Sigmoid colon (tissue), 7 donors: ENCODE results near the gene CHN2. TPM values are rescaled to one million over a fixed set of nuclear protein-coding genes. Genes with fewer than 3 reads are reported as not detected.
"Not testable (repeated sequence)": the region's sequence is repeated elsewhere in the genome, so short reads cannot be mapped to it uniquely, and the experiment has no call there.

Experiments used
- DNase-seq: peaks from one replicate; pipeline ENCODE4 v3.0.0-alpha.2; 2019
- H3K27ac ChIP-seq, 4 donors: fragments of 200-600 bp; sonication (generic); one replicate each; pipeline ENCODE4 v1.5.1; 2016 to 2019; ENCODE audit warnings: mild to moderate bottlenecking in 1 of 4
- H3K27me3 ChIP-seq, 3 donors: fragments of 200-600 bp; sonication (generic); one replicate each; pipeline ENCODE4 v1.5.1; 2019; ENCODE audit warnings: mild to moderate bottlenecking in 1 of 3
- H3K36me3 ChIP-seq, 4 donors: fragments of 200-600 bp; sonication (generic); one replicate each; pipeline ENCODE4 v1.5.1; 2016 to 2019
- H3K4me1 ChIP-seq, 4 donors: fragments of 200-600 bp; sonication (generic); one replicate each; pipeline ENCODE4 v1.5.1; 2017 to 2019
- H3K4me3 ChIP-seq, 4 donors: fragments of 200-600 bp; sonication (generic); one replicate each; pipeline ENCODE4 v1.5.1; 2017 to 2019; ENCODE audit warnings: mild to moderate bottlenecking in 2 of 4, moderate library complexity in 1 of 4
- H3K9me3 ChIP-seq, 4 donors: fragments of 200-600 bp in 3 of 4; sonication (generic) in 3 of 4; one replicate each; pipeline versions ENCODE4 v1.5.1 to v1.6.1; 2013 to 2019
- CTCF ChIP-seq, 4 experiments: fragments of 450-650 bp in 3 of 4; fragments of 200-600 bp in 1 of 4; IDR thresholded peaks; one replicate each; pipeline ENCODE4 v1.5.1; 2016 to 2019; ENCODE audit warnings: antibody characterized with exemption in 4 of 4, mild to moderate bottlenecking in 3 of 4, moderate library complexity in 2 of 4
- EP300 ChIP-seq, 4 donors: sonication (generic); formaldehyde crosslinking; IDR thresholded peaks; one replicate each; pipeline ENCODE4 v1.6.1; 2017; ENCODE audit warnings: antibody characterized with exemption in 4 of 4
- POLR2A ChIP-seq, 2 donors: fragments of 450-650 bp; IDR thresholded peaks; one replicate each; pipeline ENCODE4 v1.6.1; 2016; ENCODE audit warnings: antibody characterized with exemption in 2 of 2, mild to moderate bottlenecking in 2 of 2, moderate library complexity in 2 of 2
- POLR2AphosphoS5 ChIP-seq, 4 donors: sonication (generic); formaldehyde crosslinking; IDR thresholded peaks; one replicate each; pipeline ENCODE4 v1.6.1; 2017; ENCODE audit warnings: antibody characterized with exemption in 4 of 4
- WGBS, 2 donors: extraction: QIAGEN DNeasy Blood & Tissue Kit; methylation state at CpG; one replicate each; pipeline ENCODE4 v1.1.7; 2013; 5-methylcytosine and 5-hydroxymethylcytosine counted together
- intact Hi-C: fragments of 100-400 bp; cut with DNase I; formaldehyde crosslinking; loops from one replicate; pipeline ENCODE4 v1.15.1; 2023
- polyA plus RNA-seq, 3 donors: library from polyadenylated mRNA; stranded (reverse); fragments of 200-250 nt; gene quantifications; one replicate each; pipeline ENCODE4 v1.2.3, GENCODE V29; 2013
- total RNA-seq, 4 donors: library from RNA; depleted of rRNA; stranded (reverse); fragments of >200 nt; gene quantifications; one replicate each; pipeline ENCODE4 v1.1.0, GENCODE V29; 2016
- donor health status: healthy with polysubstance abuse.
- donor health status: Bipolar disorder and iron deficiency.
- donor health status: healthy.

The CHN2 gene
- total and polyA plus RNA-seq, 7 donors, result 4.2 to 37.7 (median 15.8) TPM

- Histone ChIP-seq H3K4me1 (no peaks in the 10 kb centered on the region), H3K27me3 (no peaks in the 10 kb centered on the region), H3K36me3 (no peaks in the 10 kb centered on the region), H3K4me3 (no peak overlapping the region), H3K27ac (no peak overlapping the region), H3K9me3 (no peaks in the 10 kb centered on the region)
- whole genome bisulfite sequencing, 2 donors, result 83 to 85% methylated on average over 2 of the region's 2 CpGs
- intact Hi-C loops, result no loop called here
- no peak for DNase-seq
- TF ChIP-seq EP300 (IDR thresholded peaks at IDR 0.05), result no peak
- no peak for TF ChIP-seq POLR2A (IDR thresholded peaks at IDR 0.05)
- no peak for TF ChIP-seq CTCF (IDR thresholded peaks at IDR 0.05)
- TF ChIP-seq POLR2AphosphoS5 (IDR thresholded peaks at IDR 0.05), result no peak
These were observed 67.8 kb downstream of the CHN2 start for GRCh38 chr7:29262191-29262917.

GRCh38 chr7:29263601-29264207 is 69.1 kb downstream of the CHN2 start:
- H3K4me3 ChIP-seq, intact Hi-C loops, H3K27ac ChIP-seq, DNase-seq, H3K27me3 ChIP-seq, H3K4me1 ChIP-seq, H3K9me3 ChIP-seq, H3K36me3 ChIP-seq: not testable (repeated sequence)
- 98% methylated on average over 44 of the region's 44 CpGs for WGBS, 2 donors

GRCh38 chr7:29265208-29265923 is 70.8 kb downstream of the CHN2 start:
- Histone ChIP-seq H3K4me1 (no peaks in the 10 kb centered on the region), H3K4me3 (no peak overlapping the region), H3K9me3 (no peaks in the 10 kb centered on the region), H3K27me3 (no peaks in the 10 kb centered on the region), H3K36me3 (no peaks in the 10 kb centered on the region), H3K27ac (no peak overlapping the region)
- intact Hi-C loops, result no loop called here
- 72 to 88% methylated on average over 6 of the region's 6 CpGs for WGBS, 2 donors
- TF ChIP-seq CTCF (IDR thresholded peaks at IDR 0.05), result no peak
- DNase-seq, result no peak

GRCh38 chr7:29269935-29270334 is 75.4 kb downstream of the CHN2 start:
- Histone ChIP-seq H3K9me3 (no peaks in the 10 kb centered on the region), H3K27me3 (no peaks in the 10 kb centered on the region), H3K4me1 (no peaks in the 10 kb centered on the region), H3K4me3 (no peak overlapping the region), H3K27ac (no peak overlapping the region), H3K36me3 (no peaks in the 10 kb centered on the region)
- TF ChIP-seq POLR2AphosphoS5 (IDR thresholded peaks at IDR 0.05) (no peak), EP300 (IDR thresholded peaks at IDR 0.05) (no peak), POLR2A (IDR thresholded peaks at IDR 0.05) (no peak), CTCF (IDR thresholded peaks at IDR 0.05) (no peak)
- no peak for DNase-seq
- WGBS, 2 donors, result 47 to 86% methylated on average over 1 of the region's 1 CpG
- intact Hi-C loops, result no loop called here

- Histone ChIP-seq H3K27ac (no peak overlapping the region), H3K4me3 (no peak overlapping the region), H3K27me3 (no peaks in the 10 kb centered on the region), H3K36me3 (no peaks in the 10 kb centered on the region), H3K9me3 (no peaks in the 10 kb centered on the region), H3K4me1 (no peaks in the 10 kb centered on the region)
- intact Hi-C loops, result no loop called here
- no peak for DNase-seq
- TF ChIP-seq POLR2A (IDR thresholded peaks at IDR 0.05), result no peak
- no peak for TF ChIP-seq CTCF (IDR thresholded peaks at IDR 0.05)
- TF ChIP-seq POLR2AphosphoS5 (IDR thresholded peaks at IDR 0.05), result no peak
- TF ChIP-seq EP300 (IDR thresholded peaks at IDR 0.05), result no peak
- WGBS, 2 donors, result 18 to 34% methylated on average over 4 of the region's 4 CpGs
These were observed 76.2 kb downstream of the CHN2 start for GRCh38 chr7:29270594-29271318.
